ENCODE results near the gene P4HB.

Gene P4HB

DNA sequence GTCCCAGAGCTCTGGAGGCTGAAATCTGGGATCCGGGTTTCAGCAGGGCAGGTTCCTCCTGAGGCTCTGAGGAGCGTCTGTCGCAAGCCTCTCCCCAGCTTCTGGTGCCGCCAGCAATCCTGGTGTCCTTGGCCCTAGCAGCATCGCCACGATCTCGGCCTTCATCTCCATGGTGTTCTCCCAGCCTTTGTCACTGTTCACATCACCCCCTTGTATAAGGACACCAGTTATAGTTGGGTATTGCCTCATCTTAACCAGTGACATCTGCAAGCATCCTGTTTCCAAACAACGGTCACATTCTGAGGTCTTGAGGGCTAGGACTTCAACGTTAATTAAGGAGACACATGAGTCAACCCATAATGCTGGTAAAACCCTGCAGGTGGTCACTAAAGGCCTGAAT, 22.7 kb downstream of the P4HB start:
- H3K4me3 ChIP-seq (ENCODE audit: low read depth, low read length), result no peak overlapping the region
- no peak for TF ChIP-seq CTCF (IDR thresholded peaks at IDR 0.05; ENCODE audit: low read depth, low read length)

DNA sequence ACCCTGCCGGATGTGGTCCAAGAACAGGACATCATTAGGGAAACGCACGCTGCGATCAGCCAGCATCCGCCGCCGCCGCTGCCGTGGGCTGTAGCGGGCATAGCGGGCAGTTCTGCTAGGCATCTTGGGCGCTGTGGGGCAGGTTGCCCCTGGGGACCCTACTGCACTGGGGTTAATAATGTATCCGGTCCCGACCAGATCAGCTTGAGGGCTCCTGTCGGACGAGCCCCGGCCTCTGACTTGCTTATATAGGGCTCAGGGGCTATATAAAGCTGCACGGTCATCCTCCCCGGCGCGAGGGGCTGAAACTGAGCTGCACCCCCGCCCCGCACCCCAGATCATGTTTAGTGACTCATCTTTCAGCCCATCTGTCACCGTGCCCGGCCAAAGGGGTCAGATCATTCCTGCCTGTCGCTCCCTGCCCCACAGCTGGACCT, 25.5 kb downstream of the P4HB start, which contains the start of gene PPP1R27:
Gene PPP1R27, minus strand, starts transcription at position 220 of the 437 bp plus-strand sequence. Its CDS starts 97 bp downstream, at position 123.
- TF ChIP-seq CTCF (IDR thresholded peaks at IDR 0.05; ENCODE audit: low read depth, low read length), result no peak
- H3K4me3 ChIP-seq (ENCODE audit: low read depth, low read length), result peak within 1 kb of the TSS; percentile 72

- H3K4me3 ChIP-seq (ENCODE audit: low read depth, low read length), result peak overlapping the region; percentile 72
- no peak for TF ChIP-seq CTCF (IDR thresholded peaks at IDR 0.05; ENCODE audit: low read depth, low read length)
Observed at GRCh38 chr17:81833921-81834830, 26.2 kb downstream of the P4HB start.

DNA sequence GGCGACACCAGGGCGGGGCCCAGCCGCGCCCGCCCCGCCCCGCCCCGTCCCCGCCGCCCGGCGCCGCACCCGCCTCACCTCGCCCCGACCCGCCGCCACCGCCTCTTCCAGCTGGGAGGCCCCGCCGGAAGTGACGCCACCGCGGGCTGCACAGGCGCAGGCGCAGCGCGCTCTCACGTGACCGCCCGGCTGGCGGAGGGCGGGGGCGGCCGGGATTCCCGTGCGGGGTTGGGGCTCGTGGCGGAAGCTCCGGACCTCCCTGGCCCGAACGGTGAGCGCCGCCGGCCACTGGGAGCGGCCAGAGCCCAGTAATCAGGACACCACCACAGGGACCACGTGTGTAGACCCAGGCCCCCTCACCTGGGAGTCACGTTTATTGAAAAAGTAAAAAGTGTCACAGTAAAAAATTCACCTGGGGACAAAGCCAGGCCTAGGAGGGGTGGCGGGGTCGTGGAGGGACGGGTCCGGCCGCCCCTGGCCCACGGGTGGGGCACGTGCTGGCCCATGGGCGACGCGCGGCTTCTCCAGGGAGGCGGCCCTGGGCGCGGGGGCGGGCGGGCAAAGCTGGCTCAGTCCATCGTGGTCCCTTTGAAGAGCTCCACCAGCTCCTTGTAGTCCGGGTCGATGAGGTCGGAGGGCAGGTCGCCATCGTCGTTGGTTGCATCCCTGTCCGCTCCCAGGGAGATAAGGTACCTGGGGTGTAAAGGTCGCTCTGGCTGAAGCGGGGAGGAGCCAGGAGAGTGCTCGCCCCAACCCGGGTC, 27.0 kb downstream of the P4HB start, which contains the start of gene MCRIP1:
Gene MCRIP1, minus strand, starts transcription at position 132 of the 761 bp plus-strand sequence. CDS start 8,785 bp downstream, outside the sequence.
- no peak for TF ChIP-seq CTCF (IDR thresholded peaks at IDR 0.05; ENCODE audit: low read depth, low read length)
- H3K4me3 ChIP-seq (ENCODE audit: low read depth, low read length), result peak within 1 kb of the TSS; percentile 81

GRCh38 chr17:81832608-81833159, 27.7 kb downstream of the P4HB start:
- peak overlapping the region; percentile 81 for H3K4me3 ChIP-seq (ENCODE audit: low read depth, low read length)
- TF ChIP-seq CTCF (IDR thresholded peaks at IDR 0.05; ENCODE audit: low read depth, low read length), result no peak

GRCh38 chr17:81831957-81832607, 28.3 kb downstream of the P4HB start:
- peak overlapping the region; percentile 81 for H3K4me3 ChIP-seq (ENCODE audit: low read depth, low read length)
- no peak for TF ChIP-seq CTCF (IDR thresholded peaks at IDR 0.05; ENCODE audit: low read depth, low read length)
